ENCODE measurements around the gene UBE3A. TPM values are rescaled to one million over a fixed set of nuclear protein-coding genes. Genes with fewer than 3 reads are reported as not detected.

The UBE3A gene
- total RNA-seq, 1 donor from 2014 or later: 102 TPM

DNA sequence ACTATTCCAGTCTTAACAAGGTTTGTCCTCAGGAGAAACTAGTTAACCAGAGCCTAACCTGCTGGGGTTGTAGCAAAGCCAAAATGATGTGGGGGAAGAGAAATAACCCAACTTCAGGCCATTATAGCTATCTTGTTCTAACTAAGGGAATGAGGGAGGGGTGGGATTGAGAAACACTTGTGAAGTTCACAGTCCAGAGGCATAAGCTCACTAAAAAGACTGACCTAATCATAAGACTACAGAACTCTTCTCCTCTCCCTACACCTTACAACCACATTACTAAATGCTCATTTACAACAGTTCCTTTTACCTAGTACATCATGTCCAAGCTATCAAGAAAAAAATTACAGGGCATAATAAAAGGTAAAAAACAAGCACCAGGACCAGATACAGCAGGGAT is 52.8 kb downstream of the UBE3A start:
- Mint-ChIP-seq H3K27me3 (ENCODE audit: low read depth, unreplicated experiment) (no peaks in the 10 kb centered on the region), H3K9me3 (ENCODE audit: unreplicated experiment) (no peaks in the 10 kb centered on the region), H3K27ac (ENCODE audit: unreplicated experiment) (no peak overlapping the region), H3K4me3 (ENCODE audit: unreplicated experiment) (no peak overlapping the region), H3K36me3 (ENCODE audit: low read depth, unreplicated experiment) (peaks cover 15% of the 10 kb centered on the region), H3K4me1 (ENCODE audit: low read depth, unreplicated experiment) (peaks cover 2% of the 10 kb centered on the region)
- H3K4me1 ChIP-seq (ENCODE audit: insufficient read depth, low read length): no peaks in the 10 kb centered on the region
- no peak overlapping the region for H3K4me2 ChIP-seq (ENCODE audit: low read length)
- no peaks in the 10 kb centered on the region for H3K27me3 ChIP-seq (ENCODE audit: insufficient read depth, low read length)
- no peak for FAIRE-seq
- no peaks in the 10 kb centered on the region for H3K9me3 ChIP-seq (ENCODE audit: insufficient read depth, low read depth, low read length)
- H3K4me3 ChIP-seq (ENCODE audit: insufficient read depth, low read depth, low read length): no peak overlapping the region
- H3K27ac ChIP-seq (ENCODE audit: low read depth, low read length): no peak overlapping the region
- H3K36me3 ChIP-seq (ENCODE audit: insufficient read depth, low read length): no peaks in the 10 kb centered on the region
- DNase-seq (ENCODE audit: low read depth): no peak
- H3K79me2 ChIP-seq (ENCODE audit: insufficient read depth, low read length): peaks cover 96% of the 10 kb centered on the region
- H2AFZ ChIP-seq (ENCODE audit: low read depth, low read length): no peak overlapping the region
- H3K9ac ChIP-seq (ENCODE audit: low read length): no peak overlapping the region
- H4K20me1 ChIP-seq (ENCODE audit: insufficient read depth, low read length): peaks cover 59% of the 10 kb centered on the region
- TF ChIP-seq EZH2 (IDR thresholded peaks at IDR 0.05; ENCODE audit: insufficient read depth, low read length): no peak
- TF ChIP-seq, protein P1, sequence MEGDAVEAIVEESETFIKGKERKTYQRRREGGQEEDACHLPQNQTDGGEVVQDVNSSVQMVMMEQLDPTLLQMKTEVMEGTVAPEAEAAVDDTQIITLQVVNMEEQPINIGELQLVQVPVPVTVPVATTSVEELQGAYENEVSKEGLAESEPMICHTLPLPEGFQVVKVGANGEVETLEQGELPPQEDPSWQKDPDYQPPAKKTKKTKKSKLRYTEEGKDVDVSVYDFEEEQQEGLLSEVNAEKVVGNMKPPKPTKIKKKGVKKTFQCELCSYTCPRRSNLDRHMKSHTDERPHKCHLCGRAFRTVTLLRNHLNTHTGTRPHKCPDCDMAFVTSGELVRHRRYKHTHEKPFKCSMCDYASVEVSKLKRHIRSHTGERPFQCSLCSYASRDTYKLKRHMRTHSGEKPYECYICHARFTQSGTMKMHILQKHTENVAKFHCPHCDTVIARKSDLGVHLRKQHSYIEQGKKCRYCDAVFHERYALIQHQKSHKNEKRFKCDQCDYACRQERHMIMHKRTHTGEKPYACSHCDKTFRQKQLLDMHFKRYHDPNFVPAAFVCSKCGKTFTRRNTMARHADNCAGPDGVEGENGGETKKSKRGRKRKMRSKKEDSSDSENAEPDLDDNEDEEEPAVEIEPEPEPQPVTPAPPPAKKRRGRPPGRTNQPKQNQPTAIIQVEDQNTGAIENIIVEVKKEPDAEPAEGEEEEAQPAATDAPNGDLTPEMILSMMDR (IDR thresholded peaks at IDR 0.05; ENCODE audit: insufficient read depth, low read depth, low read length): no peak

DNA sequence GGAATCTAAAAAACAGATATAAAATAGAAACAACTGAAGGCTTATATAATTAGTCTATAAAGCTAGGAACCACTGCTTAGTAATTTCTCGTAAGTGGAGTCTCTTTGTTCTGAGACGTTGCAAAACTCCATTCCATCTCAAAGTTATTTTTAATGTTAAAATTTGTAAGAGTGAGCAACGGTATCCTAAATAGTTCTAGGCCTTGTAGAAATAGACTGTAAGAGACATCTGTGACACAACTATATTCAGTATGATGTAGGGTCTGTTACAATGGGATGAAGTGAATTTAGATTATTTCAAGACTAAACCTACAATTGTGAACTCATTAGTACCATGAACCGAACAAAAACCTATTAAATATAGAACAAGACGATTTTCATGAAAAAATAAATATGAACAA is 57.2 kb downstream of the UBE3A start:
- H4K20me1 ChIP-seq (ENCODE audit: insufficient read depth, low read length): peaks cover 38% of the 10 kb centered on the region
- no peak overlapping the region for H3K27ac ChIP-seq (ENCODE audit: low read depth, low read length)
- H3K9me3 Mint-ChIP-seq (ENCODE audit: unreplicated experiment): no peaks in the 10 kb centered on the region
- H3K79me2 ChIP-seq (ENCODE audit: insufficient read depth, low read length): peaks cover 98% of the 10 kb centered on the region
- peaks cover 9% of the 10 kb centered on the region for H3K4me1 ChIP-seq (ENCODE audit: insufficient read depth, low read length)
- DNase-seq (ENCODE audit: low read depth): no peak
- no peak overlapping the region for H3K27ac Mint-ChIP-seq (ENCODE audit: unreplicated experiment)
- H3K4me3 Mint-ChIP-seq (ENCODE audit: unreplicated experiment): no peak overlapping the region
- H3K4me3 ChIP-seq (ENCODE audit: insufficient read depth, low read depth, low read length): no peak overlapping the region
- H3K9me3 ChIP-seq (ENCODE audit: insufficient read depth, low read depth, low read length): no peaks in the 10 kb centered on the region
- H3K36me3 ChIP-seq (ENCODE audit: insufficient read depth, low read length): no peaks in the 10 kb centered on the region
- H3K9ac ChIP-seq (ENCODE audit: low read length): no peak overlapping the region
- H3K4me2 ChIP-seq (ENCODE audit: low read length): no peak overlapping the region
- no peak for FAIRE-seq
- peaks cover 5% of the 10 kb centered on the region for H3K4me1 Mint-ChIP-seq (ENCODE audit: low read depth, unreplicated experiment)
- no peaks in the 10 kb centered on the region for H3K27me3 Mint-ChIP-seq (ENCODE audit: low read depth, unreplicated experiment)
- H3K36me3 Mint-ChIP-seq (ENCODE audit: low read depth, unreplicated experiment): peaks cover 16% of the 10 kb centered on the region
- TF ChIP-seq, protein P1 (IDR thresholded peaks at IDR 0.05; ENCODE audit: insufficient read depth, low read depth, low read length): no peak
- TF ChIP-seq EZH2 (IDR thresholded peaks at IDR 0.05; ENCODE audit: insufficient read depth, low read length): no peak
- no peak overlapping the region for H2AFZ ChIP-seq (ENCODE audit: low read depth, low read length)
- no peaks in the 10 kb centered on the region for H3K27me3 ChIP-seq (ENCODE audit: insufficient read depth, low read length)

DNA sequence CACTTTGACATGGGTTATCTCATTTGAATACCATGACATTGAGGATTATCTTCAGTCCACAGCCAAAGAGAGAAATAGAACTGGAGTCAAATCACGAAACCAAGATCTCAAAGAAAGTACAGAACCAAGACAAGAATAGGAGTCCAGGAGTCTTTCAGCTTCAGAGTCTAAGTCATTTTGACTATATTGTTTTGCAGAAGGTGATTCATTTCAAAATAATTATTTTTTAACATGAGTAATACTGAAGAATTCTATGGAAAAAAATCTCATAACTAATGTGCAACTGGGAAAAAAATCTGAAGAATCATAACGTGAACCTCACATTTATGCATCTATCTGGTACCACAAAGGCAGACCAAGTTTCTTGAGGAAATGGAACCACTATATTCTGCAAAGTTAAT is 60.3 kb downstream of the UBE3A start:
- no peak for TF ChIP-seq EZH2 (IDR thresholded peaks at IDR 0.05; ENCODE audit: insufficient read depth, low read length)
- TF ChIP-seq, protein P1 (IDR thresholded peaks at IDR 0.05; ENCODE audit: insufficient read depth, low read depth, low read length): no peak
- Histone ChIP-seq H2AFZ (ENCODE audit: low read depth, low read length) (no peak overlapping the region), H3K4me3 (ENCODE audit: insufficient read depth, low read depth, low read length) (no peak overlapping the region), H4K20me1 (ENCODE audit: insufficient read depth, low read length) (peaks cover 35% of the 10 kb centered on the region), H3K27me3 (ENCODE audit: insufficient read depth, low read length) (no peaks in the 10 kb centered on the region), H3K4me2 (ENCODE audit: low read length) (peak overlapping the region; percentile 54), H3K9ac (ENCODE audit: low read length) (no peak overlapping the region), H3K79me2 (ENCODE audit: insufficient read depth, low read length) (peaks cover 95% of the 10 kb centered on the region), H3K4me1 (ENCODE audit: insufficient read depth, low read length) (peaks cover 9% of the 10 kb centered on the region), H3K9me3 (ENCODE audit: insufficient read depth, low read depth, low read length) (no peaks in the 10 kb centered on the region), H3K27ac (ENCODE audit: low read depth, low read length) (peak overlapping the region; percentile 49), H3K36me3 (ENCODE audit: insufficient read depth, low read length) (peaks cover 11% of the 10 kb centered on the region)
- FAIRE-seq (no peak), DNase-seq (ENCODE audit: low read depth) (peak; percentile 22)
- no peak overlapping the region for H3K4me3 Mint-ChIP-seq (ENCODE audit: unreplicated experiment)
- peaks cover 15% of the 10 kb centered on the region for H3K36me3 Mint-ChIP-seq (ENCODE audit: low read depth, unreplicated experiment)
- no peaks in the 10 kb centered on the region for H3K9me3 Mint-ChIP-seq (ENCODE audit: unreplicated experiment)
- H3K4me1 Mint-ChIP-seq (ENCODE audit: low read depth, unreplicated experiment): peaks cover 26% of the 10 kb centered on the region
- H3K27me3 Mint-ChIP-seq (ENCODE audit: low read depth, unreplicated experiment): no peaks in the 10 kb centered on the region
- no peak overlapping the region for H3K27ac Mint-ChIP-seq (ENCODE audit: unreplicated experiment)

Measured in astrocyte (in vitro differentiated cells and primary cell).